ENCODE measurements around the gene OGFR.
A peak's percentile ranks its signal among the peaks of the same experiment; 100 is the strongest.

OGFR gene

GRCh38 chr20:62785393-62785792 lies 19.2 kb upstream of the OGFR start:
- DNase-seq: no peak

DNA sequence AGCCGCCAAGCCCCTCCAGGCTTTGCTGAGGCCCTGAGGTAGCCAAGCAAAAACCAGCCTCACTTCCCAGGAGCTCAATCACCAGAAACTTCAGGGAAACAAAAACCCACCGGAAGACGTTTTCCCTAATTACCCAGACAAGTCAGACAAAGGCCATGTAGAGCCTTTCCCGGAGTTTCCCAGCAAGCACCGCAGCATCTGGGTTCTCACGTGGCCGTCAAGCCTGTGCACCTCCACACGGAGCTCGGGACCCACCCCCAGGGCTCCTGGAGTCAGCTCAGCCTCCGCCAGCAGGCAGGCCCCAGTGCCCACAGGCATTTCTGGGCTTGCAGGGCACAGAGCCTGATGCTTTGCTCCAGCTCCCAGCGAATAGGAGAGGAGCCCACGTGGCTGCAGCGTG lies 18.5 kb upstream of the OGFR start:
- DNase-seq: no peak

DNA sequence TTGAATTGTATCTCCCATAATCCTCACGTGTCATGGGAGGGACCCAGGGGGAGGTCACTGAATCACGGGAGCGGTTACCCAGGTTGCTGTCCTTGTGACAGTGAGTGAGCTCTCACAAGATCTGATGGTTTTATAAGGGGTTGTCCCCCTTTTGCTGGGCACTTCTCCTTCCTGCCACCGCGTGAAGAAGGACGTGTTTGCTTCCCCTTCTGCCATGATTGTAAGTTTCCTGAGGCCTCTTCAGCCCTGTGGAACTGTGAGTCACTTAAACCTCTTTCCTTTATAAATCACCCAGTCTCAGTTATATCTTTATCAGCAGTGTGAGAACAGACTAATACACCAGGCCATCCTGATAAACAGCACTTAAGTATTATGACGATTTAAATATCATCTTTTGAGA lies 17.3 kb upstream of the OGFR start:
- DNase-seq: no peak

DNA sequence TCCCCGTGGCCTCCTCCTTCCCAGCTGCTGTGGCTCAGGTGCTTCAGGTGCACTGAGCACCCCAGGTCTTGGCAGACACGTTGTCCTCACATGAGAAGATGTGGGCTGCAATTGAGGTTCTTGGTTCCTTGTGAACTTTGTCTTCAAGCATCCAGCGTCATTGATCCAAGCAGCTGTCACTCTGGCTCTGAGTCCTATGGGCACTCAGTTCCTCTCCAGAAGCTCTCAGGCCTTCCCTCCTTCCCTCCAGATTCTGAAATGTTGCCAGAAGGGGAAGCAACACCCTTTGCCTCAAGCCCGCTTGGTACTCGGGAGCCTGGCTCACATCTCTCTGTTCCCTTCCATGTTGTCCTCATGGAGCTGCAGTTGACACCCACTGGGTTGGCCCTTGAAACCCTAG lies 16.8 kb upstream of the OGFR start:
- no peak for DNase-seq

DNA sequence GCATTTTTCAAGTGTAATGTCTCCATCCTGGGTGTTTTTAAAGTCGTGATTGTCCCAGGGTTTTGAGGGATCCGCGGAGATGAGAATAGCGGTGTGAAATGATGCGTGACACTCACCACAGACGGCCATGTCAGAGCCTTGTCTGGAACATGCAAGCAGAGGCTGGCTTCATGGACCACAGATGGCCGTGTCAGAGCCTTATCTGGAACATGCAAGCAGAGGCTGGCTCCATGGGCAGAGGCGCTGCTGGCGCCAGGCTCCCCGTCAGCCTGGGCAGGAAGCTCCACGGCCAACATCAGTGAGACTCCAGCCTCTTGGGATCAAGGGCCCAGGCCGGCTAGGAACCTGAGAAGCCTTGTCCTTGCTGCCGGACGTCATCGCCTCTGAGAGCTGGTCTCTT lies 16.0 kb upstream of the OGFR start:
- peak; percentile 57 for DNase-seq

- no peak for DNase-seq
These were observed 14.6 kb upstream of the OGFR start for GRCh38 chr20:62790075-62790474.

- DNase-seq: peak; percentile 91
These were observed 13.1 kb upstream of the OGFR start for GRCh38 chr20:62791301-62792181.

- DNase-seq: no peak
These were observed 12.3 kb upstream of the OGFR start for GRCh38 chr20:62792182-62792939.

DNA sequence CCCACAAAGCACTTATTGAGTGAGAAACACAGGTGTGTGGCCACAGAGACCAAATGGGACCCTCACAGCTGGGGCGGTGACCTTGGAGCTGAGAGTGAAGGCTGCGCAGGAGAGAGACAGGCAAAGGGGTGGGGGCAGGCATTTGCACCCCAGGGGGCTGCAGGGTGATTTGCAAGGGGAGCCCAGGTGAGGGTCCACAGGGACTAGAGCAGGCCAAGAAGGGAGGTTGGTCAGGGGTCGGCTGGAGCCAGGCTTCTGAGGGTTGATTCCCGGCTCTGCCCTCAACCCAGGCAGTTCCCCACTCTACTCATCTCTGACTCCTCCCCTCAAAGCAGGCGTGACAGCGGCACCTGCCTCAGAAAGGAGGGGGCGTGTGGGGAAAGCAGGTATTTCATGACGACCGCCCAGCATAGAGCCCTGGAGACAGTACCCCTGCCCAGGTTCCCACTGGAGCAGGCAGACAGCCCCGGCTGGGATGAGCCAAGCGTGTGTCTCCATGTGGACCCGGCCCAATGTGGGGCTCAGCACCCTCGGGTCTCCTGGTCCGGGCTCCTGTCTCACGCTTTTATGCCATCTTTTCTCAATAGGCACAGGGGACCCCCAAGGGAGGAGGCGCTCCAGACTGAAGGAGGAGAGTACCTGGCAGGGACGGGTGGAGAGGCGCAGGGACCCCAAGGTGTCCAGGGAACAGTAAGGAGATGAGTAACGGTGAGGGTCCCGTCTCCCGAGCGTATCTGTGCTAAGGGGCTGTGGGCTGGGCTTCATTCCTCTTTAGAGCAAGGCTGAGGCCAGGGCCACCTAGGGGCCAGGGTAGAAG lies 11.5 kb upstream of the OGFR start:
- DNase-seq: no peak

GRCh38 chr20:62793757-62794006 lies 11.0 kb upstream of the OGFR start:
- DNase-seq: no peak

DNA sequence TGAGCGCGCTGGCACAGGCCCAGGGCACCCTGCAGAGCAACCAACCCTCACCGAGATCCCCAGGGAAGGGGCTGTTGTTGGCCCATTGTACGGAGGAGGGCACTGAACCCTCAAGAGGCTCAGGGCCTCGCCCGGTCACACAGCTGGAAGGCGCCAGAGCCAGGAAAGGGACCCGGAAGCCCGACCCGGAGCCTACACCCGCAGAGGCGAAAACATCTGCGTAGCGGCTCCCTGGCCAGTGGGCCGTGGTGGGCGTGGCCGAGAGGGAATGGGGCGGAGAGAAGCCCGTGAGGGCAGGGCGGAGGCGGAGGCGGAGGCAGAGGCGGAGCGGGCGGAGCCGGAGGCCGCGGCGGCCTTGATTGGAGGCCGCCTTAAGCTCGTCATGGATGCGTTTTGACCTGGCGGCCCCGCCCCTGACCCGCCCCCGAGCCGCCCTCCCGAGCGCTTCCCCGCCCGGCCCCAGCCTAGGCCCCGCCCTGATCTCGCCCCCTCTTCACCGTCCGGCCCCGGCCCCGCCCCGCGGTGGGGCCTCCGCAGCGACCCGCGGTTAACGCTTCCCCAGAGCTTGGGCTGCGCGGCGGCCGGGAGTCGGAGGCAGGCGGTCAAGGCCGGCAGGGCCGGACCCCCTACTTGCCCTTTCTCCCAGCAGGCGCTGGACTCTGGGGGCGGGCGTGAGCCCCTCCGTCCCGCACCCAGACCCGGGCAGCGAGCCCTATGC lies 10.5 kb upstream of the OGFR start:
- peak; percentile 94 for DNase-seq

GRCh38 chr20:62795023-62795761 lies 9.4 kb upstream of the OGFR start:
- DNase-seq: peak; percentile 66

- no peak for DNase-seq
These were observed 7.7 kb upstream of the OGFR start for GRCh38 chr20:62796699-62797491.

DNA sequence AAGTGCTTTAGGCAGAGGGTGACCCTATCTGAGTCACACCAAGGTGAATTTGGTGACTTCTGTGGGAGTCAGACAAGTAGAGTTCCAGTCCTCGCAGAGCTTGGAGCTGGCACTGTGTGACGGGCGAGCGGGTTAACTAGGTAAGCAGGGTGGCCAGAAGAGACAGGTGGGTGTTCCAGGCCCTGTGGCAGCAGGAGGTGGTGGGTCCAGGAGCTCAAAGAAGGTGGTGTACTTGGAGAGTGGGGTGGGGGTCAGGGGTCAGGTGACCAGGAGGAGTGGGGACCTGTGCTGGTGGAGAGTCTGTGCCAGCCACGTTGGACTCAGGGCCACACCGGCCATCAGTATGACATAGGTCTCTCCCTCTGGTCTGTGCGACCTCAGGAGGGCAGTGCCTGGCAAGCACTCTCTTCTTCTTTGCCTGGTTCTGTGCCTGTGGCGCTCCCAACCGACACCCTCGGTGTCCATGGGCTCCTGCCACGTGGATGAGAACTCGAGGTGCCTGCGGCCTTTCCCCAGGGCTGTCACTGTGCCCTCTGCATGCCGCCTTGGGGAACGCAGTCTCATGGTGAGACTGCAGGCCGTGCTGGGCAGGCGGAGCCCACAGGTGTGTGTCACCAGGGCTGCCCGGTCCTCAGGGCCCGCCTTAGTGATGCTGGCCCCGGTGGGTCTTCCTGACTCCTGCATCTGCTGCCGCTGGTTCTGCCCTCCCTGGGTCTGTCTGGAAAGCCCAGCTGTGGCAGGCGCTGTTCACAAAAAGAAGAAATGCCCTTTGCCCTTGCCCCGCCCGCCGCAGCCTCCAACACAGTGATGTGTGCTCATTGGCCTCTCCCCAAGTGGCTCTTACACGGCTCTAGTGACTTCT lies 6.7 kb upstream of the OGFR start:
- DNase-seq: no peak

- no peak for DNase-seq
These were observed 5.6 kb upstream of the OGFR start for GRCh38 chr20:62799036-62799435.

DNA sequence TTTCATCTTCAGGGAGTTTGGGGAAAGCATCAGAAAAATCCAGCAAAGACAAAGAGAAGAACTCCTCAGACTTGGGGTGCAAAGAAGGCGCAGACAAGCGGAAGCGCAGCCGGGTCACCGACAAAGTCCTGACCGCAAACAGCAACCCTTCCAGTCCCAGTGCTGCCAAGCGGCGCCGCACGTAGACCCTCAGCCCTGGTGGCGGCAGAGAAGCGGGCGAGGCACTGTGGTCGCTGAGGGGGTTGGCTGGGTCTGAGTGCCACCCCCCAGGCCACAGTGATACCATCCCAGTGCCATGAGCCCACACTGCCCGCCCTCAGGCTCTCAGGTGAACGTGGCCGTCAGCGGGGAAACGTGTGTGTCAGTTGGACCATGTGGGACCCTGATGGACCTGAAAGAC lies 5.2 kb upstream of the OGFR start:
- no peak for DNase-seq

- no peak for DNase-seq
These were observed 4.8 kb upstream of the OGFR start for GRCh38 chr20:62799873-62800272.

GRCh38 chr20:62800314-62801259 lies 4.0 kb upstream of the OGFR start:
- DNase-seq: no peak

All from hematopoietic multipotent progenitor cell treated with erythropoietin and hydrocortisone succinate and interleukin-3 and kit ligand, for 8 days (in vitro differentiated cells).